ENCODE measurements around the gene TTC22. TPM values are rescaled to one million over a fixed set of nuclear protein-coding genes. Genes with fewer than 3 reads are reported as not detected.

The TTC22 gene
- total RNA-seq, 2 experiments from 2014 or later = 4.4 to 4.5 TPM

DNA sequence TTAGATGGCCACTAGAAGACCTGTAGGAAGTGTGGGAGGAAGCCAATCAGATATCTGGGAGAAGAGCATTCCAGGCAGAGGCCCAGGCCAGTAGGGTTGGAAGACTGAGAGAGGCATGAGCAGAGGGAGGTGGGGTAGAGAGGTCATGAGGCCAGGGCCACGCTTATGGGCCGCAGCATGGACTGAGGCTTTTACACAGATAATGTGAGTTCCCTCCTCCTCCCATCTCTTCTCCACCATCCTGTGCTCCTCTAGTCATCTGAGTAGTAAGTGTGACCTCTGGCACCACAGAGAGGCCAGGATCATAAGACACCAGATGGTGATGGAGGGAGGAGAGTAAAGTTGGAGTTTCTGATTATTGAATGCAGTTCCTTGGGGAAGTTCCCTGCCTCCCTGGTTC is 17.1 kb downstream of the TTC22 start:
- Mint-ChIP-seq H3K4me1 (ENCODE audit: low read depth) (no peaks in the 10 kb centered on the region), H3K27me3 (no peaks in the 10 kb centered on the region), H3K27ac (no peak overlapping the region), H3K9me3 (no peaks in the 10 kb centered on the region), H3K4me3 (no peak overlapping the region), H3K36me3 (ENCODE audit: low read depth) (peaks cover 70% of the 10 kb centered on the region)
- no peaks in the 10 kb centered on the region for H3K4me1 ChIP-seq (ENCODE audit: insufficient read depth, low read length)
- H3K36me3 ChIP-seq (ENCODE audit: insufficient read depth, low read length) = peaks cover 34% of the 10 kb centered on the region
- H3K9me3 ChIP-seq (ENCODE audit: control insufficient read depth in 1 of 2, insufficient read depth in 1 of 2, low read length in 2 of 2) = no peaks in the 10 kb centered on the region
- H3K4me3 ChIP-seq (ENCODE audit: low read length) = no peak overlapping the region
- DNase-seq = no peak
- H3K27ac ChIP-seq (ENCODE audit: low read depth in 1 of 2, low read length in 2 of 2) = no peak overlapping the region
- intact Hi-C loops (cut with DNase I, micrococcal nuclease) = no loop called here
- TF ChIP-seq, protein P1, sequence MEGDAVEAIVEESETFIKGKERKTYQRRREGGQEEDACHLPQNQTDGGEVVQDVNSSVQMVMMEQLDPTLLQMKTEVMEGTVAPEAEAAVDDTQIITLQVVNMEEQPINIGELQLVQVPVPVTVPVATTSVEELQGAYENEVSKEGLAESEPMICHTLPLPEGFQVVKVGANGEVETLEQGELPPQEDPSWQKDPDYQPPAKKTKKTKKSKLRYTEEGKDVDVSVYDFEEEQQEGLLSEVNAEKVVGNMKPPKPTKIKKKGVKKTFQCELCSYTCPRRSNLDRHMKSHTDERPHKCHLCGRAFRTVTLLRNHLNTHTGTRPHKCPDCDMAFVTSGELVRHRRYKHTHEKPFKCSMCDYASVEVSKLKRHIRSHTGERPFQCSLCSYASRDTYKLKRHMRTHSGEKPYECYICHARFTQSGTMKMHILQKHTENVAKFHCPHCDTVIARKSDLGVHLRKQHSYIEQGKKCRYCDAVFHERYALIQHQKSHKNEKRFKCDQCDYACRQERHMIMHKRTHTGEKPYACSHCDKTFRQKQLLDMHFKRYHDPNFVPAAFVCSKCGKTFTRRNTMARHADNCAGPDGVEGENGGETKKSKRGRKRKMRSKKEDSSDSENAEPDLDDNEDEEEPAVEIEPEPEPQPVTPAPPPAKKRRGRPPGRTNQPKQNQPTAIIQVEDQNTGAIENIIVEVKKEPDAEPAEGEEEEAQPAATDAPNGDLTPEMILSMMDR (IDR thresholded peaks at IDR 0.05) = no peak
- H3K27me3 ChIP-seq (ENCODE audit: control insufficient read depth in 1 of 2, insufficient read depth in 2 of 2, low read length in 2 of 2) = no peaks in the 10 kb centered on the region
- POLR2A ChIA-PET = no interaction called here
- CTCF ChIA-PET = no interaction called here
- no peak for ATAC-seq (ENCODE audit: poor library complexity)

DNA sequence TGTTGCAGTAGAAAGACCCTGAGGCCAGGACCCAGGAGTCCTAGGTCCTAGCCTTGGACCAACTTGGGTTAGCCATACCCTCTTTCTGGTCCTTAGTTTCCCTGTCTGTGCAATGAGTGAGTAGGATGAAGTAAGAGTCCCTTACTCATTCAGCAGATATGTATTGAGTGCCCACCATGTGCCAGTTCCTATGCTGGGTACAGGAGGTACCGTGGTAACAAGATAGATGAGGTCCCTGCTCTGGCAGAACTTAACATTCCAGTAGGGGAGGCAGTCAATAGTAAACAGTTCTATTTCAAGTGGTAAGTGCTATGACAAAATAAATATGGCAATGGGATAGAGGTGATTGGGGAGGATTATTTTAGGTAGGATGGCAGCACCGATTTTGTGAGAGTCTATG is 18.5 kb downstream of the TTC22 start:
- Histone ChIP-seq H3K27ac (ENCODE audit: low read depth in 1 of 2, low read length in 2 of 2) (no peak overlapping the region), H3K9me3 (ENCODE audit: control insufficient read depth in 1 of 2, insufficient read depth in 1 of 2, low read length in 2 of 2) (no peaks in the 10 kb centered on the region), H3K4me1 (ENCODE audit: insufficient read depth, low read length) (no peaks in the 10 kb centered on the region), H3K27me3 (ENCODE audit: control insufficient read depth in 1 of 2, insufficient read depth in 2 of 2, low read length in 2 of 2) (no peaks in the 10 kb centered on the region), H3K4me3 (ENCODE audit: low read length) (no peak overlapping the region), H3K36me3 (ENCODE audit: insufficient read depth, low read length) (peaks cover 34% of the 10 kb centered on the region)
- Mint-ChIP-seq H3K27me3 (no peaks in the 10 kb centered on the region), H3K4me3 (no peak overlapping the region), H3K9me3 (no peaks in the 10 kb centered on the region), H3K36me3 (ENCODE audit: low read depth) (peaks cover 68% of the 10 kb centered on the region), H3K4me1 (ENCODE audit: low read depth) (no peaks in the 10 kb centered on the region), H3K27ac (no peak overlapping the region)
- POLR2A ChIA-PET = no interaction called here
- intact Hi-C loops (cut with DNase I, micrococcal nuclease) = no loop called here
- TF ChIP-seq, protein P1 (IDR thresholded peaks at IDR 0.05) = no peak
- no peak for ATAC-seq (ENCODE audit: poor library complexity)
- CTCF ChIA-PET = no interaction called here
- DNase-seq = no peak

DNA sequence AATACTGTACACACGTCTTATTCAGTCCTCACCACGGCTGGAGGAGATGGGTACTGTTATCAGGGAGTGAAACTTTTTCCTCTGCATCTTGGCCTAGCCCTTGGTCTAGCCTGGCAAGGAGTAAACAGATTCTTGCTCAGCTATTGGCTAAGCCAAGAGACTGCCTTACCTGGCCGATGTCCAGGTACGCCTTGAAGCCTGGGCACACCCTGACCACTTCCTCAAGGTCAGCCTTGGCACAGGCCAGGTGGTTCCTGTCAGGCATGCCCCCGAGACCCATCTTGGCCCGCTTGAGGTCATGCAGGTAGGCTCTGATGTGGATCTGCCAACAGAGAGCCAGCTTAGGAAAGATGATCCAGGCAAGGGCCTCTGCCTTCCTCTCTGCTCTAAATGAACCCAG is 19.0 kb downstream of the TTC22 start:
- CTCF ChIA-PET = no interaction called here
- Histone ChIP-seq H3K9me3 (ENCODE audit: control insufficient read depth in 1 of 2, insufficient read depth in 1 of 2, low read length in 2 of 2) (no peaks in the 10 kb centered on the region), H3K36me3 (ENCODE audit: insufficient read depth, low read length) (peaks cover 33% of the 10 kb centered on the region), H3K4me3 (ENCODE audit: low read length) (no peak overlapping the region), H3K27me3 (ENCODE audit: control insufficient read depth in 1 of 2, insufficient read depth in 2 of 2, low read length in 2 of 2) (no peaks in the 10 kb centered on the region), H3K4me1 (ENCODE audit: insufficient read depth, low read length) (no peaks in the 10 kb centered on the region), H3K27ac (ENCODE audit: low read depth in 1 of 2, low read length in 2 of 2) (no peak overlapping the region)
- H3K9me3 Mint-ChIP-seq = no peaks in the 10 kb centered on the region
- no peak overlapping the region for H3K27ac Mint-ChIP-seq
- ATAC-seq (ENCODE audit: poor library complexity) (no peak), DNase-seq (no peak)
- H3K27me3 Mint-ChIP-seq = no peaks in the 10 kb centered on the region
- POLR2A ChIA-PET = no interaction called here
- H3K36me3 Mint-ChIP-seq (ENCODE audit: low read depth) = peaks cover 66% of the 10 kb centered on the region
- intact Hi-C loops (cut with DNase I, micrococcal nuclease) = no loop called here
- no peaks in the 10 kb centered on the region for H3K4me1 Mint-ChIP-seq (ENCODE audit: low read depth)
- H3K4me3 Mint-ChIP-seq = no peak overlapping the region
- TF ChIP-seq, protein P1 (IDR thresholded peaks at IDR 0.05) = no peak

All from CD4-positive, alpha-beta T cell (primary cell).